Activated CD8-positive, alpha-beta memory T cell treated with anti-CD3 and anti-CD28 coated beads, Interleukin-2, amount 50 U/mL, for 24 hours (primary cell): Measurements from ENCODE around the gene MALRD1.

Experiments
- DNase-seq: peaks from one replicate; pipeline ENCODE4 v3.0.0-alpha.2; 2020; ENCODE audit errors: extremely low read depth

Gene MALRD1

GRCh38 chr10:19221216-19221615, 172.6 kb downstream of the MALRD1 start:
- DNase-seq, result no peak

DNA sequence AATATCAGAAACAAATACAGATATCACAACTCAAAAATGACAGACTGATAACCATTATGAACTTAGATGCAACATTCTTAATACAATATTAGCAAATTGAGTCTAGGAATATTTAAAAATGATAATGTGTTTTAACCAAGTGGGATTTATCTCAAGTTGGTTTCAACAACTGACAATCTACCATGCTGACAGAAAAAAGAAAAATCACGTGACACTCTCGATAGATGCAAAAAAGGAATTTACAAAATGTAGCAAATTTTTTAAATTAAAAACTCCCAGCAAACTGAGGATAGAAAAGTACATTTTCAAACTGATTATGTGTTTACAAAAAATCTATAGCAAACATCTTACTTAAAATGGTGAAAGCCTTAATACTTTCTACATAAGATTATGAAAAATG, 177.4 kb downstream of the MALRD1 start:
- DNase-seq, result no peak

DNA sequence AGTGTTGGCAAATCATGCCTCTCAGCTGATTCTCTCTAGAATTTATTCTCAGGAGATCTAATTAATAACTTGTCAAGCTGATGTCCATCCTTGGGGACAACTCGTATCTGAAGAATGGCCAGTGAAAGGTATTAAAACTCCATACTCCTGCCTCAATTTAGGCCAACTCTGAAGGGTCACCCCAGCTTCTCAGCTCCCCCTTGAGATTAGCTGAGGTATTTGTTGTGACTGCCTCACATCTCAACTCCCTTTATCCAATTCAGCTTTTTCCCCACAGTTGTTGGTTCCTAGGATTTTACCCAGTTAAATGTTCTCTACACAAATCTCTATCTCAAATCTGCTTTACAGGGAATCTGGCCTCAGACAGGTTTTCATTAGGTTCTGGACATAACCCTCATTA, 182.4 kb downstream of the MALRD1 start:
- DNase-seq, result no peak

GRCh38 chr10:19245889-19246752, 197.5 kb downstream of the MALRD1 start:
- DNase-seq, result no peak

DNA sequence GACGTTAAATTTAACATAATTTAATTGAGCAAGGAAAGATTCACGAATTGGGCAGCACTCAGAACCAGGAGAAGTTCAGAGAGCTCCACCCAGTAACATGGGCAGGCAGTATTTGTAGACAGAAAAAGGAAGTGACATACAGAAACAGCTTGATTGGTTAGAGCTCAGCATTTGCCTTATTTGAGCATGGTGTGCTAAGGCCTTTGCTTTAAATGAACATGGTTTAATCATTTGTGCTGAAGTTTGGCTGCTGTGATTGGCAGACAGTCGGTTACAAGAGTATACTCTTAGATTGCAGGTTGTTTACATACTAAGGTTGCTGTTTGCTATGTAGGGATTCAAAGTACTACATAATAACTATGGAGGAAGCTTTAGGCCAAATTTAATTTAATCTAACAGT, 199.2 kb downstream of the MALRD1 start:
- no peak for DNase-seq

DNA sequence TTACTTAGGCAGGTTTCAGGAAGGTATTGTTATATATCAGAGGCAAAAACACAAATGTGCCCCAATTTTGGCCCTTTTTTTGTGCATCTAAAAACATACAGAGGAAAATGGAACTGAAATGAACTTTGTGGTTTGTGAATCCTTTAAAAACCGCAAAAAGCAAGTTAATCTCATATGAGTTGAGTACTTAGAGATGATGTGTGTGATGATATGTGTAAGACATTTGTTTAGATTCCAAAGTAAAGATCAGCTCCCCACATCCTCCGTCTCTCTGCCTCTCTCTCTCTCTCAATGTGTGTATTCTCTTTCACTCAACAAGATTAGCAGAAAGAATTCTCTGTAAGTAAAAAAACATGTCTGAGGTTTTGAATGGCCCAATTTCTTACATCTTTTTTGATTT, 201.9 kb downstream of the MALRD1 start:
- no peak for DNase-seq

DNA sequence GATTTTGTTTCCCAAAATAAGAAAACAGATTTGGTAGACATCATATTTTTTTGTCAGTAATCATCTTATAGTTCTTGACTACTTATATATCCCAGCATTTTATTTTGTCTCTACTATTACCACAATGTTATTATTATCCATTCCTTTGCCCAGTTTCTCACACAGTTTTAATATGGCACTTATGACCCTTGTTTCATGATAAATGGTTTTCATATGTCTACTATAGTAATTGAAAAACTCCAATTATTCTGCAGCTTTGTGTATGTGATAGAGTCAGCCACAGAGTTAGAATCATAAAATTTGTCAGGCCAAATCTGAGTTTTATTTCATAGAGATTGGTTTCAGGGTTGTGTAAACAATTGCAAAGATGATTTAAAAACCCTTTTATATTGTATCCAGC, 203.9 kb downstream of the MALRD1 start:
- no peak for DNase-seq

- no peak for DNase-seq
Measured at GRCh38 chr10:19256331-19256730, 207.7 kb downstream of the MALRD1 start.

DNA sequence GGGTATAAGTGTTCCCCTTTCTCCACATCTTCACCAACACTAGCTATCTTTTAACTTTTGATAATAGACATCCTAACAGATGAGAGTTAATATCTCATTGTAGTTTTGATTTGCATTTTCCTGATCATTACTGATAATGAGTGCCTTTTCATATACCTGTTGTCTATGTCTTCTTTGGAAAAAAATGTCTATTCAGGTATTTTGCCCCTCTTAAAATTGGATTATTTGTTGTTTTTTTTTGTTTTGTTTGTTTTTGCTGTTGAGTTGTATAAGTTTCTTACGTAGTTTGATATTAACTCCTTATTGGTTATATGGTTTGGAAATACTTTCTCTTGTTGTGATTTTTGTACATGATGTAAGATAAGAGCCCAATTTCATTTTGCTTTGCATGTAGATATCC, 214.7 kb downstream of the MALRD1 start:
- DNase-seq, result no peak

DNA sequence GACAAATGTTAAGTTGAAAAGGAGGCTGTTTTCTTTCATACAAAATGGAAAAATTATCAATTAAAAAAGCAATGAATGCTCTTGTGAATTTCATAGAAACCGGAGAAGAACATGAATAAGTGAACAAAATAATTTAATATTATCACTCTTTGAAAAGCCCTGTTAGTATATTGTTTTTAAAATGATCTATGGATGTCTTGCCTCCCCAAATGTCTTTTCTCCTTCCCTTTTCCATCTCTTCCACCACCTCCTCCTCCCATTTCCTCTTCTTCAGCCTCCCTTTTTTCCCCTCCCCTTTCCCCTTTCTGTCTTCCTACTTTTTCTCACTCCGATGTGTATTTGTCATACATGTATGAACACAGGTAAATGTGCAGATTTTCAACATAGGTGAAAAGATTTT, 234.7 kb downstream of the MALRD1 start:
- no peak for DNase-seq

GRCh38 chr10:19283786-19284185, 235.2 kb downstream of the MALRD1 start:
- no peak for DNase-seq

DNA sequence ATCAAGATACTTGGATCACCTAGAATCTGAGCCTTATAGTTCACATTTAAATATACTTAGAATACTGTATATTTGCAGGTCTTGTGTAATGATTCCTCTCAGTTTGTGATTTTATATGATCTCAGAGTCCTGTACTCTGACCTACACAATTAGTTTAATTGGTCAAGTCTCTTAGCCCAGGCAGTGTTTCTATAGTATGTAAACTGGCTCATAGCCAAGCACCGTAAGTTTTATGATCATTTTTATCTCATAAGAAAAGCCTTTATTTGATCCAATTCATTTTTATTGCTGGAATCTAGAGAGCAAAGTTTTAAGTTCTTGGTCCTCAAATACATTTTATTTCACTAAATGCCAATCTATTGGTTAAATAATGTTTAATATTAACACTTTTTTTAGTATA, 242.2 kb downstream of the MALRD1 start:
- no peak for DNase-seq

DNA sequence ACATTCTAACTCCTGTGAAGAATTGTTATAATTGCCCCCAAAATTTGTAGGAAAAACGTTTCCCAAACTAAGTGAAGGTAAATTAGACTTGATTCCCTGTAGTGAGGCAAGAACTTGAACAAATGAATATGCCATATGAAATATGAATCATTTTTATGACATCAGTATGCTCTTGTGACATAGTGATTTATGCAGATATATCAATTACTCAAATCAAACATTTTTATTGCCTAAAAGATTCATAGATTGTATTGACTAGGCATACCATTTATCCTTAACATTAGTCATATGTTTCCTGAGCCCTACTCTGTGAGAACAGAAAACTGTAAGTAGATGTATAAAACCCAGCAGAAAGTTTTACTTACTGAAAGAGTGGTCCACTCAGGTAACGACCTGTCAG, 245.6 kb downstream of the MALRD1 start:
- no peak for DNase-seq

- no peak for DNase-seq
Measured at GRCh38 chr10:19299645-19300044, 251.0 kb downstream of the MALRD1 start.

DNA sequence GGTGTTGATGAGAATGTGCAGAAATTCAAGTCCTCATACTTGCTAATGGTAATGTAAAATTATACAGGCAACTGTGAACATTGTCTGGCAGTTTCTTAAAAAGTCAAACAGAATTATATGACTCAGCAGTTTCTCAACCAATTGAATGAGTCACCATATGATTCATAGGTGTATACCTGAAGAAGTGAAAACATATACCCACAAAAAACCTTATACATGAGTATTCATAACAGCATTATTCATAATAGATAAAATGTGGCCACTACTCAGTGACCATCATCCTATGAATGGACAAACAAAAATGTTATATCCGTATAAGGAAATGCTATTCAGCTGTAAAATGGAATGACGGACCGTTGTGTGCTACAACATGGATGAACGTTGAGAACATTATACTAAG, 253.5 kb downstream of the MALRD1 start:
- DNase-seq, result no peak

- DNase-seq, result no peak
Measured at GRCh38 chr10:19310066-19310465, 261.5 kb downstream of the MALRD1 start.

DNA sequence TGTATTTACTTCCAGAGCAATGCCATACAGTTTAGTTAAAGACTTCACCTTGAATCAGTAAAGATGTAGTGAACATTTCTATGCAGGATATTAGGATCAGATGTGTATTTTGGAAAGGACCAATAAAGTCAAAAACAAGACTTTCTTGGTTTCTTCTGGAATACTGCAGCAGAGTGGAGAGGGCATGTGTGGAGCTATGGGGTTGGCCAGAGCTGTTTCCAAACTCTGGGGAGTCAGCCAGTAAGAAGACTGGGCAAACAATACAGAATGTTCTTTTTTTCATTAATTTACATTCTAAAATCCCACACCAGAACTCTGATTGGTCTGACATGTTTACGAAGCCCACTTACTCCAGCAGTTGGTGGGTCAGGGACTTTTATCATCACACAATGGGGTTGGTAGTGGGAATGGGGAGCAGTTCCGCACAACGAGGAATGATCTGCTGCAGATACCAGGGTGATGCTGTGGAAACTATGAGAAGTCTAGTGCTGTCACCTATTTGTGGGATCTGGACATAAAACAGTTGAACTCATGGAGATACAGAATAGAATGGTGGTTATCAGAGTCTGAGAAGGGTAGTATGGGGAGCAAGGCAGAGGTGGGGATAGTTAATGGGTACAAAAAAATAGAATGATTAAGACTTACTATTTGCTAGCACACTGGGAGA, 267.7 kb downstream of the MALRD1 start:
- no peak for DNase-seq

GRCh38 chr10:19317952-19318351, 269.4 kb downstream of the MALRD1 start:
- DNase-seq, result no peak

DNA sequence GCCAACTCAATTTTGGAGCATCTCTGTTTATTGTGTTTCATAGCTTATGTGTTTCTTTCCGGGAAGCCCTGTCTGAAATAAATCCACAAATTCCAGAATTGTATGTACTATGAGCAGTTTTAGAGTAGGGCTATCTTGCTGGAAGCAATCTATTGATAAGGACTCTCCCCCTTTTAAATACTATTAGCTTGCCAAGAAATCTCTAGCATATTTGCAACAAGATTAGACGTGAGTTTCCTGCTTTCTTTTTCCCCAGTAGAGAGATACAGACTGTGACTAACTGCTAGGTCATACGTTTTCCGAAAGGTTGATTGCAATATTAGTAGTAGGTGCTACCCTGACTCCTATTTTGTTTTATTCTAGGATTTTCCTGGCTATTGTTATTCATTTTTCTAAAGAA, 277.0 kb downstream of the MALRD1 start:
- no peak for DNase-seq

- no peak for DNase-seq
Measured at GRCh38 chr10:19328582-19328981, 280.0 kb downstream of the MALRD1 start.

DNA sequence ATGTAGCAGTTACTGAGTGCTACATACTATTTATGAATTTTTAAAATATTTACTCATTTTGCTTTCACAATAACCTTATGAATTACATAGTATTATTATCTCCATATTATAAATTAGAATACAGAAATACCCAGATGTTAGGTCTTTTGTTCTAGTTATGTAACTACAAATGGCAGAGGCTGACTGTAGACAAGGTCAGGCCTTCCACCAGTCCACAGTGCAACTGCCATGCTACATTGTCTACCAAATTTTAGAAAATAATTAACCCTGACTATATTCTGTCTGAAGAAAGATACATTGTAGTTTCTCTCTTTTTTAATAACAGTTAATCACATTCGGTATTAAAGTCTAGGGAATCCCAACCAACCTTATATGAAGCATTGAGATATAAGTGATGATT, 280.9 kb downstream of the MALRD1 start:
- no peak for DNase-seq

- no peak for DNase-seq
Measured at GRCh38 chr10:19332304-19332703, 283.7 kb downstream of the MALRD1 start.

- no peak for DNase-seq
Measured at GRCh38 chr10:19333631-19334030, 285.0 kb downstream of the MALRD1 start.
